22Rv1 (cell line): Measurements from ENCODE around the gene CCRL2.
"Not testable (repeated sequence)": the region's sequence is repeated elsewhere in the genome, so short reads cannot be mapped to it uniquely, and the experiment has no call there.

Experiments
- H3K27ac ChIP-seq: fragments of 450-650 bp; 2 replicates; pipeline ENCODE4 v1.5.1; 2017
- ZFX ChIP-seq: fragments of 450-650 bp; IDR thresholded peaks from 2 replicates; pipeline ENCODE4 v1.6.1; 2017; ENCODE audit warnings: antibody characterized with exemption, borderline replicate concordance
- TF ChIP-seq, protein P1 (sequence below): fragments of 450-650 bp; IDR thresholded peaks from 2 replicates; pipeline ENCODE4 v1.5.1; 2017; ENCODE audit warnings: mild to moderate bottlenecking

The CCRL2 gene

DNA sequence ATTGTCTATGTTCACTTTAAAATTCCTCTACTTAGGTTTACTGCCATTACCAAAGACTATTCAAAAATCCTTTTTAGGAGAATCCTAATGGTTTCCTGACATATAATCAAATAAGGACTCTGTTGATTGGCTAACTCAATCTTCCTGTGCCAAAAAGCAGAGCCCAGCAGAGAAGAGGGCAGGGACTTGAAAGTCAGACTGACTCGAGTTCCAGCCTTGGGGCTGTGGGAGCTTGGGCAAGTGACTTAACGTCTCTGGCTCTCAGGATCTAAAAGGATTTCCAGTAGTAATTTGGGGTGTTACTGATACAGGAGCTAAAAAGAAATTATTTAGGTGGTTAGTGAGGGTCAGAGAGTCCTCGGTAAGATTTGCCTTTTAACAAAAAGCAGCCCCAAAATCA, 25.4 kb upstream of the CCRL2 start:
- H3K27ac ChIP-seq: no peak overlapping the region
- TF ChIP-seq ZFX: no peak
- TF ChIP-seq, protein P1, sequence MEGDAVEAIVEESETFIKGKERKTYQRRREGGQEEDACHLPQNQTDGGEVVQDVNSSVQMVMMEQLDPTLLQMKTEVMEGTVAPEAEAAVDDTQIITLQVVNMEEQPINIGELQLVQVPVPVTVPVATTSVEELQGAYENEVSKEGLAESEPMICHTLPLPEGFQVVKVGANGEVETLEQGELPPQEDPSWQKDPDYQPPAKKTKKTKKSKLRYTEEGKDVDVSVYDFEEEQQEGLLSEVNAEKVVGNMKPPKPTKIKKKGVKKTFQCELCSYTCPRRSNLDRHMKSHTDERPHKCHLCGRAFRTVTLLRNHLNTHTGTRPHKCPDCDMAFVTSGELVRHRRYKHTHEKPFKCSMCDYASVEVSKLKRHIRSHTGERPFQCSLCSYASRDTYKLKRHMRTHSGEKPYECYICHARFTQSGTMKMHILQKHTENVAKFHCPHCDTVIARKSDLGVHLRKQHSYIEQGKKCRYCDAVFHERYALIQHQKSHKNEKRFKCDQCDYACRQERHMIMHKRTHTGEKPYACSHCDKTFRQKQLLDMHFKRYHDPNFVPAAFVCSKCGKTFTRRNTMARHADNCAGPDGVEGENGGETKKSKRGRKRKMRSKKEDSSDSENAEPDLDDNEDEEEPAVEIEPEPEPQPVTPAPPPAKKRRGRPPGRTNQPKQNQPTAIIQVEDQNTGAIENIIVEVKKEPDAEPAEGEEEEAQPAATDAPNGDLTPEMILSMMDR: no peak

DNA sequence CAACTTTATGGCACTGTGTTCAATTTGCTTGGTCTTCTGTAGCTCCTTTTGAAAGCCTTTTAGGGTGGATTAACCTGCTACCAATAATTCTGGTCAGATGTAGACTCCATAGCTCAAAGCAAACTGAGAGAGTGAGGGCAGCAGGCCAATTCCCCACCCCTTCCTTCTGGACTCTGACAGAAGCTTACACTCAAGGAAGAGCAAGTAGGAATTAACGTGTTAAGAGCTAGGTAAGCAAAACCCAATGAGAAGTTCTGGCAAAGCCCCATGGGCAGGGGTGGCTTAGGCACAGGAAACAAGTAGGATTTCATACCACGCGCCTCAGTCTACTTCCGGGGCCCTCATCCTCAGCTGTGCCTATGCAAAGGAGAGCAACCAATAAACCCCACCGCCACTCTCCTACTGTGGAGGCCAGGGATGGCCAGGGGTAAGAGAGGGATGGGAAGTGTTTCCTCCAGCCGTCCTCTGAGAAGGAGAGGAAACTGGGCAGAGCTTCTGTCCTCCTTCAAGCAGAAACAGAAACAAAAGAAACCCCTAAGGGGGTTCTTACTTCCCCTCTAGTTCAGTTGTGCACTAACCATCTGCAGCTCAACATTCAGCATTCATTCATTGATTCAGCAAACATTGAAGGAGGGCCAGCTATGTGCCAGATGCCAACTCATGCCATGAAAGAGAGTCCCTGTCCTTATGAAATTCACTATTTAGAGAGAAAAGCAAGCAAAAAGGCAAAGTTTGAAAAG, 23.7 kb upstream of the CCRL2 start:
- no peak for TF ChIP-seq ZFX
- TF ChIP-seq, protein P1: no peak
- no peak overlapping the region for H3K27ac ChIP-seq

GRCh38 chr3:46383951-46384330, 23.1 kb upstream of the CCRL2 start:
- no peak overlapping the region for H3K27ac ChIP-seq
- TF ChIP-seq ZFX: no peak
- TF ChIP-seq, protein P1: no peak

- H3K27ac ChIP-seq: no peak overlapping the region
- no peak for TF ChIP-seq ZFX
- TF ChIP-seq, protein P1: no peak
Observed at GRCh38 chr3:46386205-46386604, 20.9 kb upstream of the CCRL2 start.

DNA sequence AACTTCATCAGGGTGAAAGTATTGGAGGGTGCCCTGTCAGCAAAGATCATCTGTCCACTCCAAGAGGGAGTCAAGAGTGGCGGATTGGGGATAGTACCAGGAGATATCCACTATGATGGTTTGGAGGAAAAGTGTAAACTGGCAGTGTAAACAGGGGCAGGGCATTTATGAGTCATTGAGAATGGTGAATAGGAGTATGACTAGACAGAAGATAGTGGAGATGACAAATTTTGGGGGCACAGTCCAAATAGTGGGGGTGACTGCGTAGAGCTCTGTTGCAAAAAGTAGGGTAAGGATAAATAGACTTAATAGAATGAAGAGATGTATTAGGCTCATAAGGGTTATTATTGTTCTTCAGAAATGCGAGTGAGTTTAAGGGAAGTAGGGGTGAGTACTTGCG, 18.2 kb upstream of the CCRL2 start:
- H3K27ac ChIP-seq: not testable (repeated sequence)

DNA sequence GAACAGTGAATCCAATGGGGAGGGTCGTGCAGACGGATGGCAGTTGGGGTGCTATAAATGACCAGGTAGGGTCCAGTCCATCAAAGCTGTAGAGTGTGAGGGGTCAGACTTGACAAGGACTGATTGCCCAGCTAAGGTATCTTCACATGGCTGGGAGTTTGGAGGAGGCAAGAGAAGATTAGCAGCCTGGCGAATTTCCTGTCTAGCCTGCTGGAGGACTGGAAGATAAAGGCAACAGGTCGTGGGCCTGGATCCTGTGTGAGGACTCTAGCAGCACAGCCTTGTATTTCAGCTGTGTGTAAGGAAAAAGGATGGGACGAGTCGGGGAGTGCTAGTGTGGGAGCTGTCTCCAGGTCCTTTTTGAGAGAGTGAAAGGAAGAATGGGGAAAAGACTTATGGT, 17.8 kb upstream of the CCRL2 start:
- H3K27ac ChIP-seq: no peak overlapping the region
- TF ChIP-seq, protein P1: no peak
- no peak for TF ChIP-seq ZFX

GRCh38 chr3:46391526-46391925, 15.5 kb upstream of the CCRL2 start:
- H3K27ac ChIP-seq: not testable (repeated sequence)

GRCh38 chr3:46393011-46393410, 14.0 kb upstream of the CCRL2 start:
- no peak for TF ChIP-seq ZFX
- TF ChIP-seq, protein P1: no peak
- H3K27ac ChIP-seq: no peak overlapping the region
